GM21447 (cell line): ENCODE data around the gene SEPSECS.

Source experiments
- ATAC-seq: cut with Tn5 transposase; IDR thresholded peaks from one replicate; pipeline ENCODE4 v1.9.1; 2021; ENCODE audit not compliant: unreplicated experiment

The SEPSECS gene

GRCh38 chr4:25111648-25112196 is 48.5 kb downstream of the SEPSECS start:
- ATAC-seq, result no peak

DNA sequence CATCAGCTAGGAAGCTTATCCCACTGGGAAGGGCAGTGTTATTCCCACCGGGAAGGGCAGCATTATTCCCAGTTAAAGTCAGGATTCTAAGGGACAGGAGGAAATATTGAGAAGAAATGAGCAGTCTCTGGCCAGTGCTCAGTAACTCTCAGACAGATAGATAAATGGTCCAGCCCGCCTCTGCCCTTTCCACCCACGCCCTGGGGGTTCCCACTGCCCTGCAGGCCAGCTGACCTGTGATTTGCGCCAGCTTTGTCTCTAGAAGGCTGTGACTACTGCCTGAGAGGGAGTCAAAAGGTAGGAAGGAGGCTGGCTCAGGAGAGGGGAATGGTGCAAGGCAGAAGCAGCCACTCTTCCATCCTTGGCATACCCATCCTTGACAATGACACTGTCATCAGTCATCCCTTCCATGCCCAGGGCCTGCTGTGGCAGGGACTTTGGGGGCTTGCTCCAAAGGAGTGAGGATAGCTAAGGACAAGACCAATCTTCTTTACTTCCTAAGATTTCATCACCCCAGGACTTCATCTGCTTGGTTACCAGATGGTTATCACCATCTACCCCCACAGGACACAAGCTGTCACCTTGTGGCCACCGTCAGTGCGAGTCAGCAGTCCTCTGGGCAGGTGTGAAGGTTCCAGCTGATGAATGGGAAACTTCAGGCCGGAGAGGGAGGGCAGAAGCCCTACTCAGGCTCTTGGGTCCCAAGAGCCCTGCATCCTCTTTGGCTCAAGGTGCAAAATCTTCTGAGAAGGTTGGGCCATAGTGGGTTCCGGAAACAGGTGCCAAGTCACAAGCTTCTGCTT is 49.5 kb downstream of the SEPSECS start:
- no peak for ATAC-seq

DNA sequence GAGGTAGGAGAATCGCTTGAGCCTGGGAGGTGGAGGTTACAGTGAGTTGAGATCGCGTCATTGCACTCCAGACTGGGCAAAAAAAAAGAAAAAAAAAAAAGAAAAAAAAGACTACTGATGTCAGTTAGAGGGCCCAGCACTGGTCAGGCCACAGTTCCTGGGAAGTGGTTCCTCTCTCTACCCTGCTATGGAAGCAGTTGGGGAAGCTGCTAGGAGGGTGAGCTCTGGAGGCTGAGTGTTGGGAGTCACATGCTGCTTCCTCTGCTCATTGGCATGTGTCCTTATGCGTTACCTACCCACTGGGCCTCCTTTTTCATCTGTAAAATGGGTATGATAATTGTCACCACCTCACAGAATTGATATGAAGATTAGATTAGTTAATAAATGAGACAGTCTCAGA is 50.7 kb downstream of the SEPSECS start:
- ATAC-seq, result no peak

DNA sequence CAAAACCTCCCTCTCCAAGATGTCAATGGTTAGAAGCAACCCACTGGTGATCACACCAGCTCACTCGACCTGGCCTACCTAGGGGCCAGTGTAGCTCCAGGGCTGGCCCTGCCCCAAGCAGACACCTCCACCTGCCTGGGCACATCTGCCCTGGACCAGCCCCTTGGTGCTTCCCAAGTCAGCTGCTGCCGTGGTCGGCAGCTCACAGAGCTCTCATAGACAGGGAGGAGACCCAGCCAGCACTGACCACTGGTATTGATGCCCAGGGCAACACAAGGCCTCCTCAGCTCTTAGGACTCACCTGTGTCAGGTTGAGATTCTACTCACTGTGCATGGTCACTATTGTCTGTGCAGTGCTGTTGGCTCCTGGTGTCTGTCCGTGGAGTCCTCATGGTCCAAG is 51.7 kb downstream of the SEPSECS start:
- no peak for ATAC-seq

- ATAC-seq, result no peak
These were observed 52.3 kb downstream of the SEPSECS start for GRCh38 chr4:25107827-25108516.

- no peak for ATAC-seq
These were observed 53.7 kb downstream of the SEPSECS start for GRCh38 chr4:25106363-25107151.

DNA sequence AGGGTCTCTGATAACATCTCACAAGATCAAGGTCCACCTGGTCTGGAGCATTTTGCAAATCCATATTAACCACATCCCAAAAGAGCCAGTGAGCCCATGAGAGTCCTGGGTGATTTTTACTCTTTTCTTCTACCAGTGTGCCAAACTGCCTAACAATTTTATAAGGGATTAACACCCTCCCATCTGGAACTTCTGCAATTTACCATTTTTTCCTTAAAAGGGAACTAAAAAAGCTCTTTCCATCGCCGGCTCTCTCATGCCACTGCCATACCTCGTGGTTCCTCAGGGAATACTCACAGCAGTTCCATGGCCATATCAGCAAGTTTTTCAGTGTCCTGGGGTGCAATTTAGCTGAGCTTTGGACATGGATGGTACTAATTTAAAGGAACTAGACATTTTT is 55.7 kb downstream of the SEPSECS start:
- ATAC-seq, result no peak

DNA sequence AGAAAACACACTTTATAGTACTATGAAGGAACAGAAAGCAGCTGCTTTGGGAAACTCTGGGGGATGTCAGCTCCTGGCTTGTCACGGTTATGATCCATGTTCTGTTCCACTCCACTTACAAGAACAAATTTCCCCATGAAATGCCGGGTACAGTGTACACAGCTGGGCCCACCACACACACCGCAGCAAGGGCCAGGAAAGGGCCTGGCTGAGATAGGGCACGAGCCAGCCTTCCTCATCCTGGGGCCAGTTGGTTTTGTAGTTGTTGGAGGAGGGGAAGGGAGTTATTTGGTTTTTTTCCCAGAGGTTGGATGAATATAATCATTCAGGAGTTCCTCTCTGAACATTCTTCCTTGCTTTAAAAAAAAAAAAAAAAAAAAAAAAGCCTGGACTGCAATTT is 56.8 kb downstream of the SEPSECS start:
- no peak for ATAC-seq

- ATAC-seq, result no peak
These were observed 58.4 kb downstream of the SEPSECS start for GRCh38 chr4:25101836-25102235.

DNA sequence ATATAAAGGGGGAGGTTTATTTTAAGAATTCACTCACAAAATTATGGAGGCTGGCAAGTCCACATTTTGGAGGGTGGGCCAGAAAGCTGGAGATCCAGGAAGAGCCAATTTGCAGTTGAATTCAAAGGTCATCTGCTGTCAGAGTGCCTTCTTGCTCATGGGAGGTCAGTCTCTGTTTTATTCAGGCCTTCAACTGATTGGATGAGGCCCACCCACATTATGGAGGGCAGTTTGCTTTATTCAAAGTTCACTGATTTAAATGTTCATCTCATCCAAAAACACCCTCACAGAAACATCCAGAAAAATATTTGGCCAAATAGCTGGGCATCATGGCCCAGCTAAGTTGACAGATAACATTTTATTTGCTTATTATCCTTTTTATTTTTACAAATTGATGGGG is 59.5 kb downstream of the SEPSECS start:
- ATAC-seq, result no peak

DNA sequence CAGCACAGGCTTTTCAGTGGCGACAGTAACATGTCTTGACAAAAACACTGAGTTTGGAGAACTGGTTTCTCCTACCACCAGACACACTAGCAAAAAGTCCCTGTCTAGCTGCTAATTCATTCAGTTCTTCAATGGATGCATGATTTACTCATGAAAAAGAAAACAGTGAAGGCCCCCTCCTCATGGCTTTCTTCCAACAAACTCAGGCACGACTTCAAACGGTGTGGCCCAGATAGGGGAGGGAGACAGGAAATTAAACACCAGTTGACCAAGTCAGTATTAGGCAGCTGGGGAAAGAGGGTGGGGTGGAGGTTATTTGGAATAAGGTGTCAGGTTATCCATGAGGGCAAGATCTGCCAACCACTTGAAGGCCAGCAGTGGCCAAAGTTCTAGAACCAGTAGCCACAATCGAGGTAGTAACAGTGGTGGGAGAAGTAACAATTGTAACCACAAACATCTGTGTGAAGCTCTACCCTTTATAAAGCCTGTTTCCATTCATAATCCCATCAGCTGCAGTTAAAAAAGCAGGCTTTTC is 60.2 kb downstream of the SEPSECS start:
- no peak for ATAC-seq

GRCh38 chr4:25098964-25099891 is 61.0 kb downstream of the SEPSECS start:
- ATAC-seq, result no peak

- no peak for ATAC-seq
These were observed 63.2 kb downstream of the SEPSECS start for GRCh38 chr4:25096981-25097443.

DNA sequence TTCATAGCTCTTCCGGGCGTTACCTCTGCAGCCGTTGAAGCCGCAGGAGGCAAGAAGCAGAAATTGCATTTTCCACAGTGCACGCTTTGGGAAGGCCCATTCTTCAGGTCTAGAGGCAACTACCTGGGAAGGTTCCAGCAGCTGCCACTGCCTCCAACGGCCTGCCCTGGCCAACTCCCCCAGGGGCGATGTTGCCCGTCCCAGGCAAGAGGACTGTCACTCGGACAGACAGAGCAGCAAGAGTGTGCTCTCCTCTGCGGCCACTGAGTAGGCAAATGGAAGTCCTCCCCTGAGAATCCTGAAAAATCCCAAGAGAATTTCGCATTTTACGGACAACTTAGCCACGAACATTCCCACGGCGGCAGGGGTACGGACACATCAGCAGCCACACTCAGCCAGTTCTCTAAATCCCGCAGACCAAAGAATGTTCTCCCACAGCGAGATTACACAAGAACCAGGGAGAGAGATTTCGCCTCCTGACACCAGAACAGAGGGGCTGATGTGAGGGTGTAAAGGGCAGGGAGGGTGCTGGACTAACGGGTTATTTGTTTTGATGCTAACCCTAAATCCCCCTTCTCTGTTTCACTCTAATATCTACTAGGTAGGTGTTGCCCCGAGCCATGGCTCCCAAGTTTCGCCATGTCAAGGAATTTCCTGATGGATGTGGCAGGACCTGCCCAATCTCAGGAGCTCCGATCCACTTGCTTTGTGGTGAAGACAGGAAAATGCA is 63.8 kb downstream of the SEPSECS start:
- no peak for ATAC-seq

GRCh38 chr4:25095837-25096236 is 64.4 kb downstream of the SEPSECS start:
- ATAC-seq, result no peak

DNA sequence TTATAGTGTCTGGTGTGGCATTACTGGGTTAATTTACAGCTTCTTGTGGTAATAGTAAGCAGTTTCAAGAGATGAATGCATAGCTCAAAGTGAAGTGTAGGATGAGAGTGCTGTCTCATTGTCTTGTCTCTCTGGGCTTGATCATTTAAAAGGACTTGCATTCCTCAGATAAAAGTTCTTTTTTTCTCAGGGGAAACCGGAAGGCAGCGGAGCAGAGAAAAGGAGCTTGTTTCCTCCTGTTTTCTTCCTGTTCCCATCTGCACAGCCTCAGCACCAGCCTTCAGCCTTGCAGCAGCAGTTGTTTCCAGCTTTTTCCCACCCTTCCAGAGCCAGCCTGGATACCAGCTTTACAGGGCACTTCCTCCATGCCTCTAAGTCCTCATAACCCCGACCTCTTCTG is 68.1 kb downstream of the SEPSECS start:
- no peak for ATAC-seq

DNA sequence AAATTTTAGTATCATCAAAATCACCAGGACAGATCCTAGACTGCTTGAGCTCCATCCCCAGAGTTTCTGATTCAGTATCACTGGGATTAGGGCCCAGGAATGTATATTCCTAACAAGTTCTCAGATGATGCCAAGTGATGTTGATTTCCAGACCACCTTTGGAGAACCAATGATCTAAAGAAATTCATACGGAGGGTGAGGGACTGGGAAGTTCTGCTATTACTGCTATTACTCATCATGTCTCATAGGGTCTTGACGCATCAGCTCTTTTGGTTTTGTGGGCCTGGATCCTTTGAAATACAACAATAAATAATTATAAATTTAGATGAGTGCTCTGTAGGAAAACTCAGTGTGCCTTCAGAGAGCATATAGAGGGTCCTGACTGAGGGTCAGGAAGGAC is 69.7 kb downstream of the SEPSECS start:
- ATAC-seq, result no peak

DNA sequence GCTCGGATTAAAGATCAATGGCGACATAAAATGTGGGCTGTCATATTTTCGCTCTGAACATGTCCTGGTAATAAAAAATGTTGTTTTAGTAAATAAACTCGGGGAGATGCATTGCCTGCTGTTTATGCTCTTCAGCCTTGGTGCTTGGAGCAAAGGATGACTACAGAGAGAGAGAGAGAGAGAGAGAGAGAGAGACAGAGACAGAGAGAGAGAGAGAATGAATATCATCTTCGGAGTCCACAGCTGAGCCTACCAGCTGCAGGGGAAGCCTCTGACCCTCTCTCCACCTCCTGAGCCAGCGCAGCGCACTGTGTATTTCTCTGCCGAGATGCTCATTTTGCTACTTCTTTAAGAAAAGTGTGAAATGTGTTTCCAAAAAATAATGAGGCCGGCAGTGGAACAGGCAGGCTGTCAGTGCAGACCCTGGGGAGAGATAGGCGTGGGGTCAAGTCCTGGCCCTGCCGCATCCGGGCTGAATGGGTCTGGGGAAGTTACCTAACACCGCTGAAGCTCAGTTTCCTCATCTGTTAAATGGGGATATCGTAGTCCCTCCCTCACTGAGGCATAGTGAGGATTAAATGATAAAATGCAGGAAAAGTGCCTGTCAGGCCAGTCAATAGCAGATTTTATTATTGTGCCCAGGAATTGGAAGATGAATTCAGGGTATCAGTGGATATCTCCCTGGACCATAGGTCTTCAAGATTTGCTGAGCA is 71.0 kb downstream of the SEPSECS start:
- no peak for ATAC-seq
